GM21619 (cell line): ENCODE measurements around the gene FLRT1.

Source experiments
- ATAC-seq: cut with Tn5 transposase; IDR thresholded peaks from one replicate; pipeline ENCODE4 v1.9.1; 2021; ENCODE audit not compliant: unreplicated experiment

FLRT1 gene

DNA sequence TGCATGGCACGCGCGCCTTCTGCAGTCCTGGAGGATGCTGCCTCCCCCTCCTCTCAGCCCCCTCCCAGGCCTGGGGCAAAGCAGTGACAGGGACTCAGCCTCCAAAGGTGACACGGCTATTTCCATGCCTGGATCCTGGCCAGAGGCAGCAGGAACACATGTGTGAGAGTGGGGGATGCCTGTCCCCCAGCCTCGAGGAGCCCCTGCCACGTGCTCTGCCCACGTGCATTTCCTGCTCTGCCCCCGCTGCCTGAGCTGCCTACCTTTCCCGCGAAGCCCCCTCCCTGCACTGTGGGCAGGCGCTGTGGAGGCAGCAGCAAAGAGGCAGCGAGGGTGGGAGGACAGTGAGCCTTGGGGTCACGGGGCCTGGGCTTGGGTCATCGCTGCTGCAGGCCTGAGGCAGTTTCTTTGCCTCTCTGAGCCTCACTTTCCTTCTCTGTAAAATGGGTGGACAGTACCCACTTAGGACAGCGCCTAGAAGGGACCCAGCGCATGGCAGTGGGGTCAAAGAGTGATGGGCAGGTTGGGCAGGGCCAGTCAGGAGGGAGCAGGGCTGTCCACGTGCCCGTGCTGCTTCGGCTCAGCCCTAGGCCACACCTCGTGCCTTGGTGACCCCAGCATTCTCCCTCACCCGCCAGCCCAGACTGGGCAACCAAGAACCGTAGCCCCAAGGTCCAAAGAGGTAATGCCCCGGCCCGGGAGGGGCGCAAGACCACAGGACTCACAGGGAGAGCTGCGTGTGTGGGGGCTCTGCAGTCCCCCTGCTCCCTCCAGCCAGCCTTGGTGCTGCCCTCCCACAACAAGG, 48.6 kb downstream of the FLRT1 start:
- no peak for ATAC-seq

DNA sequence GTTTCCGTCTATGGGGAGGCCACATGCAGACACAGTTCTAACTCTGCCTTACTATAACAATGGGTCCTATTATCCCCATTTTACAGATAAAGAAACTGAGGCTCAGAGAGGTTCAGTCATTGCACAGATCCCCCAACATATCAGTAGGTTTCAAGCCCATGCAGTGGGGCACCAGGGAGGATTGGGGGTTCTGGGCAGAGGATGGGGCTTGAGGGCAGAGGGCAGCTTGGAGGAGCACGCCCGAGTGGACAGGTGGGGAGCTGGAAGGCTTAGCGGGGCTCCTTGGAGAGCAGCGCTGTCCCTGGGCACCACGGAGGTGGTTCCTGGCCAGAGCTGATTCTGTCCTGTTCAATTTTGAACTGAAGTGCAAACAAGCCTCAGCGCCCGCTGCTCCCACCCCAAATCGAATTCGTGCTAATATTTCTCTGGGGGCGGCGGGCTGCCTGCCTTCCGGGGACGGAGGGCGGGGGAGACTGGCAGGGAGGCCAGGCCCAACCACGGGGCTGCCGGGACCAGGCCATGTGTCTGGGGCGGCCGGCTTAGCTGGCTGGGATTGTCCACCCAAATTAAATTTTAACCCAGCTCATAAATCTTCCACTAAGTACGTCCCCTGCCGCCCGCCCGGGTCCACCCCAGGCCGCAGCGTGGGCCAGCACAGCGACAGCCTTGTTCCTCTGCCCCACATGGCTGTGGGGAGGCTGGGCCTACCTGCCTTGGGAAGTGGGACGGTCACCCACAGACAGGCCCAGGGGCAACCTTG, 49.4 kb downstream of the FLRT1 start:
- ATAC-seq, result no peak
